Measurements from ENCODE around the gene ARHGAP28. TPM values are rescaled to one million over a fixed set of nuclear protein-coding genes. Genes with fewer than 3 reads are reported as not detected.

Gene ARHGAP28
- total and polyA plus RNA-seq, 10 of the 15 experiments (the other 5 are each of a cell fraction or from before 2014, with no cell fraction given): not detected

- TF ChIP-seq RFX5 (IDR thresholded peaks at IDR 0.05; ENCODE audit: low read depth, low read length) (no peak), ATF7 (IDR thresholded peaks at IDR 0.05; ENCODE audit: low read depth) (no peak)
Observed at GRCh38 chr18:6807515-6808257, 78.2 kb downstream of the ARHGAP28 start (continued).

- FAIRE-seq: no peak
- H3K36me3 ChIP-seq (ENCODE audit: control insufficient read depth in 2 of 2, insufficient read depth in 2 of 2, low read length in 1 of 2): no peaks in the 10 kb centered on the region
- no peak overlapping the region for H3K4me2 ChIP-seq (ENCODE audit: control insufficient read depth, insufficient read depth)
- ChIA-PET POLR2A (no interaction called here), SMC1A (ENCODE audit: uncharacterized antibody, unreplicated experiment) (no interaction called here), RAD21 (ENCODE audit: unreplicated experiment) (no interaction called here), CTCF (no interaction called here)
- H4K20me1 ChIP-seq (ENCODE audit: control insufficient read depth, insufficient read depth): no peaks in the 10 kb centered on the region
- H3K27ac ChIP-seq (ENCODE audit: control insufficient read depth, insufficient read depth): no peak overlapping the region
- no peak overlapping the region for H3K9ac ChIP-seq (ENCODE audit: control insufficient read depth, insufficient read depth, low read length)
- BruUV-seq (replicated peaks): no TSS peak
- no peak for DNase-seq (ENCODE audit: low read depth, low spot score)
- no peaks in the 10 kb centered on the region for H3K4me1 ChIP-seq (ENCODE audit: control insufficient read depth, insufficient read depth, low read length)
- no peak overlapping the region for H2AFZ ChIP-seq (ENCODE audit: control insufficient read depth, low read depth, low read length)
- no peak for ATAC-seq
- intact Hi-C loops (cut with micrococcal nuclease; ENCODE audit: unreplicated experiment) (no loop called here), in situ Hi-C loops (cut with MboI) (no loop called here)
- no peaks in the 10 kb centered on the region for H3K79me2 ChIP-seq (ENCODE audit: control insufficient read depth, insufficient read depth, low read length)
- H3K4me3 ChIP-seq: no peak overlapping the region
- H3K9me3 ChIP-seq (replicated peaks; ENCODE audit: control insufficient read depth, insufficient read depth, low read length): no peaks in the 10 kb centered on the region
- no peaks in the 10 kb centered on the region for H3K27me3 ChIP-seq (replicated peaks in 1 of 2; ENCODE audit: control insufficient read depth in 2 of 2, insufficient read depth in 2 of 2, low read length in 1 of 2)
- TF ChIP-seq MEF2B (IDR thresholded peaks at IDR 0.05; ENCODE audit: partially characterized antibody, poor library complexity, severe bottlenecking) (no peak), USF1 (IDR thresholded peaks at IDR 0.05; ENCODE audit: borderline replicate concordance, extremely low read length, insufficient read depth, low read depth, low read length) (no peak), ZNF592 (IDR thresholded peaks at IDR 0.05) (no peak), SIN3A (IDR thresholded peaks at IDR 0.05; ENCODE audit: low read depth, low read length) (no peak), E2F8 (IDR thresholded peaks at IDR 0.05; ENCODE audit: low read depth, partially characterized antibody) (no peak), CHD2 (IDR thresholded peaks at IDR 0.05; ENCODE audit: borderline replicate concordance, low read depth, low read length) (no peak), IRF4 (IDR thresholded peaks at IDR 0.05; ENCODE audit: low read depth, low read length) (no peak), CBX5 (IDR thresholded peaks at IDR 0.05; ENCODE audit: low read depth) (no peak), RAD21 (IDR thresholded peaks at IDR 0.05; ENCODE audit: insufficient read depth, low read depth, low read length) (no peak), TCF7 (IDR thresholded peaks at IDR 0.05; ENCODE audit: borderline replicate concordance) (no peak), PML (IDR thresholded peaks at IDR 0.05; ENCODE audit: low read length) (no peak), RAD51 (IDR thresholded peaks at IDR 0.05) (no peak)
Observed at GRCh38 chr18:6810191-6810590, 80.7 kb downstream of the ARHGAP28 start.
